ENCODE data around the gene BAIAP3.

Gene BAIAP3

DNA sequence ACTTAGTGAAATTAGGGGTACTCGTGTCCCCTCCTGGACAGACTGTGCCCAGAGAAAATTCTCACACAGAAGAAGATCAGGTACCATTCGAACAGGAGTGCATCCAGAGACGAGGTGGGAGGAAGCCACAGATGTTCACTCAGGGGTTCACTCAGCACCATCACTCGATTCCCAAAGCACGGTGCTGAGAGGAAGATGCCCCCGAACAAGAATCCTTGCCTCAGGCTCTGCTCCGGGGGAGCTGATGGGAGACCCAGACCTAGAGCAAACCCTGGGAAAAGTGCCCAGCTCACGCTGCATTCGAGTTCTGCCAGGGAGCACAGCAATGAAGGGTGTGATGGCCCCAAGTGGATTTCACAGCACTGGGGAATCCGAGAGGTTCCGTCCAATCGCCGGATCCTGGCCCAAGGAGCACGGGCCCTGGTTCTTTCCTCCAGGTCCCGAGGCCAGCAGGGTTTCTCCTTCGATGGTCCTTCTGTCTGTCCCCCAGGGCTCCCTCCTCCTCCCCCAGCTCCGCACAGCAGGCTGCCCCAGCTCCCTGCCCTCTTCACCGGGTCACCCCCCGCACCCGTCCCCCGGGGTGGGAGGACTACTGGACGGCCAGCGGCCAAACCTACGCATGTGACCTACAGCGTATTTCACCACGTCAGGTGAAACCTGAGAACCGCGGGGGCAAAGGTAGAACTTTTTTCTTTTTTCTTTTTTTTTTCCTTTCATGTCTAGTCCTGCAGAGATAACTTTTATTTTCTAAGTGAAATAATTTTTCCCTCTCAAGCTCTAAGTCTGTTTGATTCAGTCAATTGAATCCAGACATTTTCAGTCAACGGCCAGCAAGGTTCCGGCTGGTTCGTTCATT is 34.2 kb upstream of the BAIAP3 start:
- no peak for DNase-seq

DNA sequence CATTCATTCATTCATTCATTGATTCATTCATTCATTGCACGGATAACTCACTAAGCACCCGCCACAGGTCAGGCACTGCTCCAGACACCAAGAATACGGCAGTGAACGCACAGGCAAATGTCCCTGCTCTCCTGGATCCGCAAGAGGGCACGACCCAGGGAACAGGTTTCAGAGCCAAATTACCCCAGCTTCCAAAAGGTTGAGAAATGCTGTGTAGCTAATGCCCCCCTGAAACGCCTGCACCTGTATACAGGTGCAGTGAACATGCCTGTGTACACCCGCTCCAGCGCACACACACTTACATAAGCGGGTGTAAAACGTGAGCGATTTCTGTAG is 33.6 kb upstream of the BAIAP3 start:
- DNase-seq, result no peak

DNA sequence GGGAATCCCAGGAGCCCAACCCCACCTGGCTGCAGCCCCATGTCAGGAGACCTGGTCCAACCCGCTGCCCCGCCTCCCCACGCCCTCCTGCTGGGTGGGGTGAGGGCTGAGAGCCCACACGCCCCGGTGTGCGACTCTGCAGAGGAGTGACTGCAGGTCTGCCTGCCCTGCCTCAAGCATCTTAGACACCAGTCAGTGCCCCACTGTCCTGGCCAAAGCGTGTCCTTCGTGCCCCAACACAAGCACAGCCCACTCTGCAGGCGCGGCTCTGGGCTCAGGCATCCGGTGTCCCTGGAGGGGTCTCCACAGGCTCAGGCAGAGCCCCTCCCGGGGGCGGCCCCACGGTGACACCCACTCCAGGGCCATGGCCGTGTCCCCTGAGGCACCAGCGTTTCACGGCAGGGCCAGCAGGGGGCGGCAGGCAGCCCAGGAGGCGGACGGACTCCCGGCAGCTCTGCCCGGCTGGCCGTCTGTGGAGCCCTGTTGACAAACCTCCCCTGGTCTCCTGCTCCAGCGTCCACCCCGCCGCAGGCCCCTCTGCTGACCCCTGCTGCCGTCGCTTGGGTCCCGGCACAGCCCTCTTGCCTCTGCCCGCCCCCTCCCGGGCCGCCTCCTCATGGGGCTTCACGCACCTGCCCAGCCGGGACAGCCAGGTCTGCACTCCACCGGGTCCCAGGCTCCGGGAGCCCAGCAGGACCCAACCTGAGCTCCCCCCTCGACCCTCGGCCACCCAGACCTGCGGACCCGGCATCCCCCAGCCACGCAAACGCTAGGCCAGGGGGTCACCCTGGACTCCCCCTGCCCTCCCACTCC is 32.6 kb upstream of the BAIAP3 start:
- peak; percentile 74 for DNase-seq

DNA sequence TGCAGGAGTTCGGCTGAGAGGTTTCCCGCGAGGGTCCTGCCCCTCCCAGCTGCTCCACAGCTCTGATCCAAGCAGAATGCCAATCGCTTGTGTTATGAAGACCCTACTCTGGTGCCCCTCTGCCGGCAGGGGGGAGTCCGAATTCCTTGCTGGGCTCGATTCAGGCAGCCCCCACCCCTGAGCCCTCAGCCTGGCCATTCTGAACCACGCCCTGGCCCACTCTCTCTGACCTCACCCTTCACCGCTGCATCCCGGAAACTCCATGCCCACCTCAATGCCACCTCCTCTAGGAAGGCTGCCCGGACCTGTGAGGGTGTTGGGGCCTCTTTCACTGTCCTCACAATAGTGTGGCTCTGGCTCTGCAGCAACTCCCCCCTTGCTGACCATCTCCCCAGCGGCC is 31.9 kb upstream of the BAIAP3 start:
- DNase-seq, result no peak

DNA sequence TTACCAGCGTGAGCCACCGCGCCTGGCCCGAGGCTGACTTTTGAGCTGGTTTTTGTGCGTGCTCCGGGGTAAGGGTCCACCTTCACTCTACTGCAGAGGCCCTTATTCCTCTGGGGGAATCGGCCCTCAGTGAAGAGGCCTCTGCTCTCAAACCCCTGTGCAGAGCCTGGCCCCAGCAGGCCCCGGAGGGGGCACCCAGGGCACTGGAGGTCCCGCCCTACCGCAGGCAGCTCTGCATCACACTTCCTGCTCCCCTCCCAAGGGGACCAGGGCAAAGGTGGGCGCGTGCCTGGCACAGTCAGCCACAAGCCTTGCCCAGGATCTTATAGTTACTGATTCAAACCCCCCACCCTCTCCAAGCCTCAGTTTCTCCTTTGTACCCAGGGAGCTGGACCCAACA is 27.6 kb upstream of the BAIAP3 start:
- no peak for DNase-seq

DNA sequence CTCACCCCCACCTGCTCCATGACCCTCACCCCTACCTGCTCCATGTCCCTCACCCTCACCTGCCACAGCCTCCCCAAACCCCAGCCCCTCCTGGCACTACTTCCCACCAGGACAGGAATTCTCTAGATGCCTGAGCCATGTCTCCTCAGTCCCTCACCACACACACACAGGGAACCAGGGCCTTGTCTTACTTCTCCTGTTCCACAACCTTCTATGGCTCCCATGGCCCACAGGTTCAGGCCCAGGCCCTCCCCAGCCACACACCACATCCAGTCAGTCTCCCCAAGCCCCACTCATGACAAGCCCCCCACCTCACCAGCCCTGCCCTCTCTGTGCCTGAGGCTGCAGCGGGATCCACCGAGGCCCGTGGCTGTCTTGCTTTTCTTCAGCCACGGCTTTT is 27.1 kb upstream of the BAIAP3 start:
- no peak for DNase-seq

DNA sequence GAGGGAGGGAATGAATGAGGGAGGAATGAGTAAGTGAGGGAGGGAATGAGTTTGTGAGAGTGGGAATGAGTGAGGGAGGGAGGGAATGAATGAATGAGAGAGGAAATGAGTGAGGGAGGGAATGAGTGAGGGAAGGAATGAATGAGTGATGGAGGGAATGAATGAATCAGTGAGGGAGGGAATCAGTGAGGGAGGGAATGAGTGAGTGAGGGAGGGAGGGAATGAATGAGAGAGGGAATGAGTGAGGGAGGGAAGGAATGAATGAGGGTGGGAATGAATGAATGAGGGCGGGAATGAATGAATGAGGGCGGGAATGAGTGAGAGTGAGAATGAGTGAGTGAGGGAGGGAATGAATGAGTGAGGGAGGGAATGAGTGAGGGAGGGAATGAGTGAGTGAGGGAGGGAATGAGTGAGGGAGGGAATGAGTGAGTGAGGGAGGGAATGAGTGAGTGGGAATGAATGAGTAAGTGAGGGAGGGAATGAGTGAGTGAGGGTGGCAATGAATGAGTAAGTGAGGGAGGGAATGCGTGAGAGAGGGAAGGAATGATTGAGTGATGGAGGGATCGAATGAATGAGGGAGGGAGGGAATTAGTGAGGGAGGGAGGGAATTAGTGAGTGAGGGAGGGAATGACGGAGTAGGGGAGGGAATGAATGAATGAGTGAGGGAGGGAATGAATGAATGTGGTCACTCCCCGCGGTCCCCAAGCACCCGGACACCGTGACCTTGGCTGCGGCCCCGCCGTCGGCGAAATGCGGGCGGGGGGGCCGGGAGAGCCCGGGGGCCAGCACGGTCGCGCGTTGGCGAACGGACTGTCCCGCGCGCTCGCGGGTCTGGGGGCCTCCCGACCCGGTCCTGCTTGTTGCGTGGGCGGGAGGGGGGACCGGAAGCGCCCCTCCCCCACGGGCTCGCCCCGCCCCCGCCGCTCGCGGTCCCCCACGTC is 25.1 kb upstream of the BAIAP3 start:
- DNase-seq, result no peak

DNA sequence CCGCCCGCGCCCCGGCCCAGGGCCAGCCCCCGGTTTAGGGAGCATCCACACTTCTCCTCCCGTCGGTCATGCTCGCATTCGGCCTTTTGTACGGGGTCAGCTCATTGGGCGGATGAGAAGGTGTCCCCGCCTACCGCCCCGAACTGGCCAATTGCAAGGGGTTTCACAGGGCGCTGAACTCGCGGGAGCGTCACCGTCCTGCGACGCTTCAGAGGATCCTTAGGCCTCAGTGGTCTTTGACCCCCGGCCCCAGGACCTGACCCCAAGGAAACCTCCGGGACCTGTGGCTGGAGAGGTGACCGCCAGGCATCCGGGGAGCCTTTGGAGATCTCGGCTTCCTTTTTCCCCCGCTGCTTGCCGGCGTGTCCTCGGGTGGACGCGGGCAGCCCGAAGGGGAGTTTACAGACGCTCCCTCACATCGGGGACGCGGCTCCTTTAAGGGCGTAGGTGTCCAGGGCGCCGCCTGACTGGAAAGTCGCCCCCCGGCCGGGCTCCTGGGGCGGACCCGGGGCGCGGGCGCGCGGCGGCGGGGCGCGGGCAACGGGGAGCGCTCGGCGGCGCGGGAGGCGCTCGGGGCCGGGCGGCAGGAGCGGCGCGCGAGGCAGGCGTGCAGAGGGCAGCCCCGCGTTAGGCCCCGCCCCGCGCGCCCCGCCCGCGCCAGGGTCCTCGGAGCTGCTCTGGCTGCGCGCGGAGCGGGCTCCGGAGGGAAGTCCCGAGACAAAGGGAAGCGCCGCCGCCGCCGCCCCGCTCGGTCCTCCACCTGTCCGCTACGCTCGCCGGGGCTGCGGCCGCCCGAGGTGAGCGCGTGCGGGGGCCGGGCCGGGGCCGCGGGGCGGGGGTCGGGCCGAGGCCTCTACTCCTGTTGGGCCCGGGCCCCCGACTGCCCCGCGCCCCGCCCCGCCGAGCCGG is 24.2 kb upstream of the BAIAP3 start, which contains the start of gene UBE2I:
UBE2I (plus strand) TSS at position 660 of the 909 bp plus-strand sequence. CDS start 4,395 bp downstream, outside the sequence.
- DNase-seq, result peak; percentile 97

DNA sequence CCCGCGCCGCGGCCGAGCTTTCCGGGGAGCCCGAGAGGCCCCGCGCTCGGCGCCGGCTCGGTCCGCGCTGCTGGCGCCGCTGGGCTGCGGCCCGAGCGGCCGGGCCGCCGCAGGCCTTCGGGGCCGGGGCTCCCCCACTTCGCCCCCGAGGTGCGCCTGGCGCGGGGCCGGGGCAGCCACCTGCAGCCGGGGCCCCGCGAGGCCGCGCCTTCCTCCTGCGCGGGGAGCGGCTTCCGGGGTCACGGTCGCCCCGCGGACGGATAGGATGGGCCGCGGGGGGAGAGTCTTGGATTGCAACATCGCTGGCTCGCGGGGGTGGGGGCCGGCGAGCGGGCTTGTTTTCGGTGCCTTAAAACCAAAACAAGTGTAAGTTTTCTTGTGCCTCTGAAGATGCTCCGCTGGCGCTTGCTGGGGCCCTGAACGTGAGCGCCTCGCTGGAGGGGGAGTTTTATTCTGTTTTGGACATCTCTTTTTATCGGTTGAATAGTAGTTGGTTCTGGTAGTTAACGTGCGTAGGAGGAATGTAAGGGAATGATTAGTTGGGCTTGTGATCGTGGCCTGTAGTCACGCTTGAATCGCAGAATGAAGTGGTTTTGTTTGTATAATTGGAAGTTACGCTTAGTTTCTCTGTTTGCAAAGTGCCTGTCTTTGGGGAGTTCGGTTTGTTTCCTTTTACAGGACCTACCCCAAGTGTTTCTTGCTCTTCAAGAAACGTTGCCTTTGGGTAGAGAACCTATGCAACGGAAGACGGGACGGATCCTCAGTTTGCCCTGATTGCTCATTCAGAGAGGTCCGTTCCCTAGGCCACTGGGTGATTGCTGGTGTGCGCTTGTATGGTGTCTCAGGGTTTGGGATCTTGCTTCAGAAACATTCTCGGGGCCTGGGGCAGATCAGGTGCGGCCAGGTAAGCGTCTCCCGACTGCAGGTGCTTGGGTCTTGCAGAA is 23.3 kb upstream of the BAIAP3 start:
- DNase-seq, result peak; percentile 67

DNA sequence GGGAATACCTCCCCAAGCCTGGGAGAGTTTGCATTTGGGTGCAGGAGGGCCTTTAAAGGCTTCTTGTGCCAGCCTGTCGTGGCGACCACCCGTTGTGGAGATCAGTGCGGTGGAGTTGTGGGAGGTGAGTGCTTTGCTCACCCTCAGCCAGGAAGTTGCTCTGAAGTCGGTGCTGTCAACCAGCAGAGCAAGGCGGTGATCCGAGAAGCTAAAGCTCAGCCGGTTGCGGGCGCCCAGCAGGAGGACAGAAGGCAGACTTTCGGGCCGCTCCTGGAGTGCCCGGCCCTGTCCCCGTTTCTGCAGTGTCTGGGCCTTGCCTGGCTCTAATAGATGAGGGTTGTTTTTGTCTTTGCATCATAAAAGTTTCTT is 22.6 kb upstream of the BAIAP3 start:
- DNase-seq, result peak; percentile 43

DNA sequence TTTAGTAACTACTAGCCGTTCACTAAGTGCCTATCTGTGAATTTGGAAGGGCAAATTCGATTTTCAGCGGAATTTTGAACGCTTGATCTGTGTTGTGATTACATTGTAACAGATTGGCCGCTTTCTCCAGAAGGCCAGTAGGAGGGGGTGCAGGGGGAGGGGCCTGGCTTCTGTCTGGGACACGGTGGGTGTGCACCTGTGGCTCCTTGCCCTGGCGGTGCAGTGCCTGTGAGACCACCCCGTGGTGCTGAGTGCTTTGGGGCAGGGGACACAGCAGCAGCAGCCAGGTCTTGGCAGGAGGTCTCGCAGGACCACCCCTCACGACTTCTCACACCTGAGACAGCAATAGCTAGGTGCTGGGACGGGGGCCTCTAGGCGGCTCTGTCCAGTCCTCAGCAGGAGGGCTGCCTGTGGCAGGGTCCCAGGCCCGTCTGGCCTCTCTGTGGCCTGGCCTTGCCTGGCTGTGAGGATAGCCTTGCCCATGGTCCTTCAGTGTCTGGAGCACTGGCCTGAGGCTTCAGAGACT is 22.2 kb upstream of the BAIAP3 start:
- DNase-seq, result no peak

DNA sequence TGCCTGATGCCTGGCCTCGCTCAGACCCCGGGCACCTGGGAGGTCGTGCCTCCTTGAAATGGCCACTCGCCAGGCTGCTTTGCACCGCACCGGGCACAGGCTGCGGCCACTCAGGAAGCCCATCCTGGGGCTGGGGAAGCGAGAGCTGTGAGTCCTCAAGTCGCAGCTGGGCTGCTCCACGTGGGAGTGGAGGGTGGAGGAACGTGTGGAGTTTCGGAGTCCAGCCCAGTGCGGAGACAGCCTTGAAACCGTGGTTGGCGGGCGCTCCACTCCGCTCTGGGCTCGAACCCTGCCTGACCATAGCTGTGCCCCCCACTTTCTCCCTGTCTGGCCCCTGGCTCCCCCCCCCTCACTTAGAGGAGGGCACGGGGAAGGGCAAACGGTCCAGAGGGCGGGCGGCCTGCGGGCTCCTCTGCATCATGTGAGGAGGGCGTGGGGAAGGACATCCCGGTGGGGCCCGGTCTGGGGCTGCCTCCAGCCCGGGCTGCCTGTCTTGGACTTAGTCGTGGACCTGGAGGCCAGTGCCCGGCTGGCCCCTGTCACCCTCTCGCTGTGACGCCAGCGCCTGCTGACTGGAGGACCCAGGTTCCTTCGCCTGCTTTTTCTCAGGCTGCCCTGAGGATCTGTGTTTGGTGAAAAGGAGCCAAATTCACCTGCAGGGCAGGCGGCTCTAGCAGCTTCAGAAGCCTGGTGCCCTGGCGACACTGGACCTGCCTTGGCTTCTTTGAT is 21.5 kb upstream of the BAIAP3 start:
- DNase-seq, result no peak

DNA sequence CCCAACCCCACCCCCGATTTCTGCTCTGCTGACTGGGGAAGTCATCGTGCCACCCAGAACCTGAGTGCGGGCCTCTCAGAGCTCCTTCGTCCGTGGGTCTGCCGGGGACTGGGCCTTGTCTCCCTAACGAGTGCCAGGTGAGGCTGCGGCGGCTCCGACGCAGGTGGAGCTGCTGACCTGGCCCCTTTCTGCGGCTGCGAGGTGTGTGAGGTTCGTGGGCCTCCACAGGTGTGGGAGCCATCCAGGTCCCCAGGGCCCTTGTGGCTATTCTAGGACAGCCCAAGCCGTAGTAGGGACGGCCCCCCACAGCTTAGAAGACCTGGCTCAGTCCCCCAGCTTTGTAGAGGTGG is 21.0 kb upstream of the BAIAP3 start:
- no peak for DNase-seq

DNA sequence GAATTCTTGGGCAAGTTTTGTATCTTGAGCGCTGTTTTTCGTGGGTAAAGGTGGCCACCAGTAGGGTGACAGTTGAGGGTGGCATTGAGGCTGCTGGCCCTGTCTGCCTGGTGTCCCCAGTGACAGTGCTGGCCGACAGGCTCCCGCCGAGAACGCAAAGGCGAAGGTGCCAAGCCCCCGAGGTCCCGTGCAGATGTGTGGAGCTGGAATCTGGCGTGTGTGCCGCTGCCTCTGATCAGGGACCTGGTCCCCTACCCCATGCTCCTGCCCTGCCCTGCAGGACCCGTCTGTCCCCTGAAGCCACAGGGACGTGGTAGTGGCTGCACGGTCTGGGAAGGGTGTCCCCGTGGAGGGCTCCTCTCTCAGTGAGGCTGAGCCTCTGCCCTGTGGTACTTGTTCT is 20.5 kb upstream of the BAIAP3 start:
- DNase-seq, result no peak

DNA sequence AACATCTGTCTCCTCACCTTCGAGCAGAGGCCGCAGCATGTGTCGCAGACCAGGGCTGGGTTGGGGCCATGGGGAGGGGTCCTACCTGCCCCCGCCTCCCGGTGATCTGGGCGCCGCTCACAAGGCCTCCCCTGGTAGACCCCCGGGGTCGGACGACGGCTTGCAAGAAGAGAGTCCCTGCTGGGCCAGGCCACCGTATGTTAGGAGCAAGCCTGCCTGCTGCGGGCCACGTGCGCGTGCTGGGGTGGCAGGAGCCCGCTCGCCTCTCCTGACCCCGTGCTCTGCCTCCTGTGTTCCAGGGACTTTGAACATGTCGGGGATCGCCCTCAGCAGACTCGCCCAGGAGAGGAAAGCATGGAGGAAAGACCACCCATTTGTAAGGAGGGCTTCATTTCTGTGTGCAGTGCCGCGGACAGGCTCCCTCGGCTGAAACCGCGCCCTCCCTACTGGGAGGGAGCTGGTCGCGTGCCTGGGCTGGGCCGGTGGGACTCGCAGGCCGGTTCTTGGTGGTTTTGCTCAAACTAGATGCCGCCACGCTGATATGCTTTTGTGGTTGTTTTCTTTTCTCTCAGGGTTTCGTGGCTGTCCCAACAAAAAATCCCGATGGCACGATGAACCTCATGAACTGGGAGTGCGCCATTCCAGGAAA is 19.6 kb upstream of the BAIAP3 start:
- DNase-seq, result no peak

DNA sequence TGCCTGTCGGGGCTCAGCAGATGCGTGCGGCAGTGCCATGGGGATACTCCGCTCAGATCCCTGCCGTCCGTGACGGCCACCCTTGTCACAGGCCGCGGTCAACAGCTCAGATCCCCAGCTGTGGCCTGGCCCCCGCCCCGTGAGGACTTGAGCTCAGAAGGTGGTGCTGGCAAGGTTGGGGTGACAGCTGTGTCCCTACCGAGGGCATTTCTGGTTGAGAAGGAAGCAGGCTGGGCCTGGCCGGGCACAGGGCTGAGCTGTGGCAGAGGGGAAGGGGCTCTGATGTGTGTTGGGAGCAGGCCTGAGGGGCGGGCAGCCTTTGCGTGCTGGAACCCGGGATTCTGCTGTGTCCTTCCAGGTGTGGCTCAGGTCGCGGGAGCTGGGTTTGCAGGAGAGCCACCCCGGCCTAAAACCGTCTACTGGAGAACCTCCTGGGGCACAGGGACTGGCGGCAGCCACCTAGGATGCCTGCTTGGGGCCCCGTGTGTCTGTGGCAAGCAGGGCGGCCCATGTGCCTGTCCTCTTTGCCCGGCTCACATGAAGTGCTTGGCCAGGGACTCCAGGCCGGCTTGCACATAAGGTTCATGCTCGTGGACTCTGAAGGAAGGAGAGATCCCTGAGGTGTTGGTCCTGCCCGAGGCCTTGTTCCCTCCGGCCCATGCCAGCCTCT is 18.9 kb upstream of the BAIAP3 start:
- no peak for DNase-seq

DNA sequence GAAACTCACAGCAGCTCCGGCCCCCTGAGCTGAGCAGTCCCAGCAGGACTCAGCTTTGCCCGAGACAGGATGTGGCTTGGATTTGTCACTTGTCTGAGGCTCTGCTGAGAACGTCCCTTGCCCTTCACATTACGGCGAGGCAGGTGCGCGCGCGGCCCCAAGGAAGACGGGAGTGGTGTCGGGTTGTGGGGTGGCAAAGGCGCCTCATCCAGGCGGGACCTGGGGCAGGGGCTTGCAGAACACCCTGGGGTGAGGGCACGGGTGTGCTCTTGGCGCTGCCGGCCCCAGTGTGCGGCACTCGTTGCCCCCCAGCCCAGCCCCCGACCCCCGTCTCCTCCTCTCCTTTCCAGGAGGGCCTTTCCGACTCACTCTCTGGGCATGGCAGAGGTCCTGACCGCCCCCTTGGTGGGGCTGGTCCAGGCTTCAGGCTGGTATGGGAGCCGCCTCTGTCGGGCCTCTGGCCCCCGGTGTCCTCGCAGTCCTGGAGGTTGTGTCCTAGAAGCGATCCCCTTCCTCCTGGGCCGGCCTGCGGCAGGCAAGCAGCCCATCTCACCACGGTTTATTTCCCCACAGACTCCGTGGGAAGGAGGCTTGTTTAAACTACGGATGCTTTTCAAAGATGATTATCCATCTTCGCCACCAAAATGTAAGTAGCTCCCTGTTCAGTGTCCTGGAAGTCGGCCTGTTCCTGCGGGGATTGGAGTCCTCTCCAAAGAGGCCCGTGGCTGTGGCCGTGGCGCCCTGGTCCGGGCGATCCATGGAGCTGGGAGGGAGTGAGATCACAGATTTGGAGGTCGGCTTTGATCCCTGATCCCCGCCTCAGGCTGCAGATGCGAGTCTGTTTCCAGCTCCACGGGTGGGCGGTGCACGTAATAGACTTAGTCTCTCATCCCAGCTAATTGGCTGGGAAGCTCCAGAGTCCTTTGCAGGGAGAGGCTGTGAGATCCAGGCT is 18.1 kb upstream of the BAIAP3 start:
- DNase-seq, result no peak

DNA sequence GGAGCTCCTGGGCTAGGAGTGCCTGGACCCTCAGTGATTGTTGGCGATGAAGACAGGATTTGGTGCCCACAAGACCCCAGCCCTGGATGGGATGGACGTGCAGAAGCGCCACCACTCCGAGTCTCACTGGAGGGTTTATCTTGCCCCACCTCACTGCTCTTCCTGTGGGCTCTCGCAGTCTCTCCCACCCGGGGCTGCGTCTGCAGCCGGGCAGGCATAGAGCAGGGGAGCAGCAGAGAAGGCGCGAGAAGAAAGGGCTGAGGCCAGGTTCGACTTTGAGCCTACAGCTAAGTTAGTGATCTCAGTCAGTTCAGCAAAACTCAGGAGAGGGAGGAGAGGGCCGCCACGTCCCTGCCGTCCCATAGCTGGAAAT is 17.4 kb upstream of the BAIAP3 start:
- no peak for DNase-seq
